Measurements from ENCODE around the gene DNAJB6. TPM values are rescaled to one million over a fixed set of nuclear protein-coding genes. Genes with fewer than 3 reads are reported as not detected.

The DNAJB6 gene
- total RNA-seq, 1 donor from 2014 or later: 128 TPM

DNA sequence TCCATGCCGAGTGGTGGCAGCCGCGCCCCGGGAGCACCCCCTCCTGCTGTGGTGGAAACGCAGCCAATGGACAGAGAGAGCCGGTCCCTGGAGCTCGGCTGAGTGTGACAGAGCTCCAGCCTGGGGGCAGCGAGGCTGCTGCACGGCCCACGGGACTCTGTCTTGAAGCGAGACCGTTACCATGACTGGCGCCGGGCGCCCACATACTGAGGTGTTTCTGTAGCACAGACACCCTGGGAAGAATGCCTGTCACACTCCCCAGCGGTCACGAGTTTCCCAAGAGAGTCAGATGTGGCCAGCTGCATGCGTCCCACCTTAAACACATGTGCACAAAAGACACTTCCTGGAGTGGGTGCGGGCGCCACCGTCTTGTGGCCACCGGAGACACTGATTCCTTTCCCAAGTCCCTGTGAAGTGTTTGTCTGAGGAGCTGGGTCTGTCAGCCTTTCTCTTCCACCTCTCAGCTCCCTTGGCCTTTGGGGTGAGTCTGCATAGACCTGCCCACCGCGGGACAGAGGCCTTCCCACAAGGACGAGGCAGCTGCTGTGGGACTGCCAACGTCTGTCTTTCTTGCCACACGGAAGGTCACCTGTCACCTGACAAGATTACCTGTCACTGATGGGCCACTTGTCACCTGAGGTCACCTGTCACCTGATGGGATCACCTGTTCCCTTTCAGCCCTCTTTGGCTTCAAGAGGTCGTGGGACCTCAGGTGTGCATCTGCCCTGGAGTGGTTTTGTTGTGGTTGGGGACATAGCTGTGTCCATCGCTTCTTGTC, 94.6 kb downstream of the DNAJB6 start:
- Mint-ChIP-seq H3K36me3 (ENCODE audit: low read depth) (no peaks in the 10 kb centered on the region), H3K4me1 (peaks cover 17% of the 10 kb centered on the region), H3K9me3 (no peaks in the 10 kb centered on the region), H3K27ac (no peak overlapping the region), H3K4me3 (no peak overlapping the region), H3K27me3 (peaks cover 3% of the 10 kb centered on the region)
- intact Hi-C loops (cut with micrococcal nuclease): loop anchor here (5.0 to 10.0 kb wide), 3 partner anchors 106 to 253 kb away; no protein-coding TSS in a partner anchor
- no peak for DNase-seq

DNA sequence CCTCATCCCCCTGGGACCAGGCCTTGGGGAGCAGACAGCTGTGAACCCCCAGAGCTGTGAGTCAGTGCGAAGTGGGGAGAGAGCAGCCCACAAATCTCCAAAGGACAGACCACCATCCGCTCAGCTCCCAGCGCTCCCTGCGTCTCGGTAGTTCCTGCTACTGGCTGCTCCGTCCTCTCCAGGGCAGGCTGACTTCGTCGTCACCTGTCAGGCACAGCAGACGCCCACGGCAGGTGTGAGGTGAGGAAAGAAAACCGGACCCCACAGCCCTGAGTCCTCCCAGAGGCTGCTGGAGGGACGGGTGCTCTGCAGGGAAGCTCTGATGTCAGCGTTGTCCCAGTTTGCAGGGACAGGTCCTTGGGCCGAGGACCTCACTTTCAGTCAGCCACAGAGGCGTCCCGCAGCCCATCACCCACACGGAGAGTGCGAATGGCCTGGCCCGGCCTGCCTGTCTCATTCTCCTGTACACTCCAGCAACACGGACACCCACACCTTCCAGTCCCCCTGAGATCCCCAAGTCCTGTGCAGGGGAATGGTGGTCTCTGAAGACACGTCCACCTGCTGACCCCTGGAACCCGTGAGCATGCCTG, 95.2 kb downstream of the DNAJB6 start:
- Mint-ChIP-seq H3K9me3 (no peaks in the 10 kb centered on the region), H3K4me3 (peak overlapping the region; percentile 75), H3K27ac (peak overlapping the region; percentile 29), H3K27me3 (peaks cover 3% of the 10 kb centered on the region), H3K4me1 (peaks cover 17% of the 10 kb centered on the region), H3K36me3 (ENCODE audit: low read depth) (no peaks in the 10 kb centered on the region)
- intact Hi-C loops (cut with micrococcal nuclease): loop anchor here (5.0 to 10.0 kb wide), 3 partner anchors 105 to 253 kb away; no protein-coding TSS in a partner anchor
- no peak for DNase-seq

DNA sequence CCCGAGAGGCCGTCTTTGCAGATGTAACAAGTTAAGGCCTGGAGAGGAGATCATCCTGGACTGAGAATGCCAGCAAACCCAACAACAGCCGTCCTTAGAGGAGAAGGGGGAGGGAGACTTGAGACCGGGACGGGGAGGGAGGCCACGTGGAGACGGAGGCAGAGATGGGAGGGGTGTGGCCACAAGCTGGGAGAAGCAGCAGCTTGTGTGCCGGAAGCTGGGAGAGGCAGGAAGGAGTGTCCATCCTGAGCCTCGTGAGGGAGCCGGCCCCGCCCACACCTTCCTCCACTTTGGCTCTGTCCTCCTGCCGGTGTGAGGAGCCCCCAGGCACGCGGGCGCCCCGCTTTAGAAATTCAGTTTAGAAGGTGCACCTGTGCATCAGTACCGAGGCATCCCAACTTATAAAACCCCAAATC, 95.7 kb downstream of the DNAJB6 start:
- Mint-ChIP-seq H3K27ac (peak overlapping the region; percentile 29), H3K4me3 (peak overlapping the region; percentile 75), H3K9me3 (no peaks in the 10 kb centered on the region), H3K36me3 (ENCODE audit: low read depth) (no peaks in the 10 kb centered on the region), H3K27me3 (peaks cover 3% of the 10 kb centered on the region), H3K4me1 (peaks cover 17% of the 10 kb centered on the region)
- intact Hi-C loops (cut with micrococcal nuclease): loop anchor here (5.0 to 10.0 kb wide), 3 partner anchors 105 to 252 kb away; no protein-coding TSS in a partner anchor
- peak; percentile 72 for DNase-seq

DNA sequence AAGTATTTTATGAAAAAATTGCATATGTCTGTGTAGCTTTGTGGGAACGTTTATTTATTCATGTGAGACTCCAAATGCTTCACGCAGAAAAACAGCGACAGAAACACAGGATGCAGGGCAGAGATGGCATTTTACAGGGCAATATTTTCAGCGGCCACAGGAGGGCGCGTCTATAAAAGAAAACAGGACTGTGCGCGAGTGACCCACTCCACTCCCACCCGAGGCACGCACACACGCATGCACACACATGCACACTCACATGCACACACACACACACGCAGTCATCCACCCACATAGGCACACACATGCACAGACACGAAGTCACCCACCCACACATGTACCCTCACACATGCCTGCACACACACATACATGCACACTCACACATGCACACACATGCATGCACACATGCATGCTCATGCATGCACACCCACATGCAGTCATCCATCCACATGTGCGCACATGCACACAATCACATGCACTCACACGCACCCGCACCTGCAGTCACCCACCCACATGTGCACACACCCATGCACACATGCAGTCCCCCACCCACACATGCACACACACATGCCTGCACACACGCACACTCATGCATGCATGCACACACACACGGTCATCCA, 96.3 kb downstream of the DNAJB6 start:
- Mint-ChIP-seq H3K36me3 (ENCODE audit: low read depth) (no peaks in the 10 kb centered on the region), H3K27ac (peak overlapping the region; percentile 12), H3K4me3 (peak overlapping the region; percentile 75), H3K4me1 (peaks cover 17% of the 10 kb centered on the region), H3K27me3 (peaks cover 3% of the 10 kb centered on the region), H3K9me3 (no peaks in the 10 kb centered on the region)
- DNase-seq: peak; percentile 89
- intact Hi-C loops (cut with micrococcal nuclease): loop anchor here (5.0 to 10.0 kb wide), 3 partner anchors 104 to 252 kb away; no protein-coding TSS in a partner anchor

DNA sequence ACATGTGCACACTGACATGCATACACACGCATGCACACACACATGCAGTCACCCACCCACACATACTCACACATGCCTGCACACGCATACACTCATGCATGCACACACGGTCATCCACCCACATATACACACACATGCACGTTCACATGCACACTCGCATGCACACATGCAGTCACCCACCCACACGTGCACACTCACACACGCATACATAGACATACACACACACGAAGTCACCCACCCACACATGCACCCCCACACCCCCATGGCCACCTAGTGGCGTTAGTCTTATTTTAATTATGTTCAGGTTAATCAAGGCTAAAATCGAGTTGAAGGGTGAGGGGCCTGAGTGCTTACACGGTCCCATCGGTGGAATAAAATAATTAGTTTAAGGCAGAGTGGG, 96.8 kb downstream of the DNAJB6 start:
- H3K36me3 Mint-ChIP-seq (ENCODE audit: low read depth): no peaks in the 10 kb centered on the region
- H3K27ac Mint-ChIP-seq: peak overlapping the region; percentile 2
- no peak for DNase-seq
- intact Hi-C loops (cut with micrococcal nuclease): loop anchor here (5.0 to 10.0 kb wide), 3 partner anchors 104 to 251 kb away; no protein-coding TSS in a partner anchor
- no peaks in the 10 kb centered on the region for H3K9me3 Mint-ChIP-seq
- H3K4me1 Mint-ChIP-seq: peaks cover 17% of the 10 kb centered on the region
- H3K27me3 Mint-ChIP-seq: peaks cover 3% of the 10 kb centered on the region
- H3K4me3 Mint-ChIP-seq: peak overlapping the region; percentile 75

DNA sequence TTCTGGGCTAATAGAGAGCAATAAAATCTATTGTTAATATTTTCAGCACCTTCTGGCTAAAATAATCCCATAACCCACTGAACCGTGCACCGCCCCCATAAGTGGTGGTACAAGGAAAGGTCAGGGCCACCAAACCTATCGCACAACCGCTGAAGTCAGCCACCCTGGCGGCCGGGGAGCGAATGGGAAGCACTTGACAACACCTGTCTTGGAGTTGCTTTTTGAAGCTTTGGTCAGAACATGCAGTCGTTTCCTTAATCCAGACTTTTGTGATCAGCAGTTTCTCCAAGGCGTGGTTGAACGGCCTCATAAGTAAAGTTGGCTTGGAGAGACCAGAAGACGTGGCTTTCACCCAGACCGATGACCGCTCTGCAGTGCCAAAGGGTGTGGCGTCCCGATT, 97.4 kb downstream of the DNAJB6 start:
- Mint-ChIP-seq H3K27me3 (peaks cover 3% of the 10 kb centered on the region), H3K27ac (no peak overlapping the region), H3K4me3 (no peak overlapping the region), H3K9me3 (no peaks in the 10 kb centered on the region), H3K36me3 (ENCODE audit: low read depth) (no peaks in the 10 kb centered on the region), H3K4me1 (peaks cover 17% of the 10 kb centered on the region)
- DNase-seq: no peak
- intact Hi-C loops (cut with micrococcal nuclease): loop anchor here (5.0 to 10.0 kb wide), 3 partner anchors 103 to 251 kb away; no protein-coding TSS in a partner anchor

DNA sequence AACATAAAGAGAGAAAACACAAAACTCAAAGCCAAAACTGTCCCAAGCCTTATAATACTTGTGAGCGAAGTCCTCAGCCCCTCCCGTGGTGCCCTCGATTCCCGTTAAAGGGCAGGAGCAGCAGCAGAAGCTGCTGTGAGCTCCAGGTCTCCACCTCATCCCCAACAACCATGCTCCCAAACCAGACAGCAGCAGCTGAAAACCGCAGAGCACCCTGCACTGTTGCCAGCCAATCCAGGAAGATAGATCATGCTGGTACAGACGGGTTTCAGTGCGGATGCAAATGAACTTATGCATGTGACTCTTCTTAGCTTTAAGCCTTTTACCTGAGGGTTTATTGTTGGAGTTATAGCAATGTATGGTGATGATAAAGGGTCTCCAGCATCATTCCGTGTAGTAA, 97.9 kb downstream of the DNAJB6 start:
- Mint-ChIP-seq H3K27me3 (peaks cover 3% of the 10 kb centered on the region), H3K4me3 (no peak overlapping the region), H3K4me1 (peaks cover 17% of the 10 kb centered on the region), H3K9me3 (no peaks in the 10 kb centered on the region), H3K27ac (no peak overlapping the region), H3K36me3 (ENCODE audit: low read depth) (no peaks in the 10 kb centered on the region)
- no peak for DNase-seq
- intact Hi-C loops (cut with micrococcal nuclease): loop anchor here (5.0 to 10.0 kb wide), 3 partner anchors 103 to 250 kb away; no protein-coding TSS in a partner anchor

DNA sequence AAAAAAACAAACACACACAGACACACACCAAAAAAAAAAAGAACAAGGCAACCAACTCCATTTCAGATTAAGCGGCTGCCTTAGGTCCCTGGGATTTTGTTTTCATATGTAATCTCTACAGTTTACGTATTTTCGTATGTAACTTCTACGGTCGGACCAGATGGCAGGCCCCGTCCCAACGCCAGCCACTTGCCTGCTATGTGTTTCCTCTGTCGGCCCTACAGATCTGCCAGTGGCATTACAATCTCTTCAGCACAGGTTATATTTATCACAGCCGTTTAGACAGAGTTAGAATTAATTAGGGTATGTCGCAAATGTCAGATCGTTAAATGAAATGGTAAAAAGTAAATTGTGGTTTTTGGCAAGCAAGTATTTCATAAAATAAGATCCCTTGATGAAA, 99.3 kb downstream of the DNAJB6 start:
- no peaks in the 10 kb centered on the region for H3K36me3 Mint-ChIP-seq (ENCODE audit: low read depth)
- H3K27me3 Mint-ChIP-seq: peaks cover 3% of the 10 kb centered on the region
- H3K4me1 Mint-ChIP-seq: peaks cover 17% of the 10 kb centered on the region
- DNase-seq: no peak
- no peak overlapping the region for H3K27ac Mint-ChIP-seq
- H3K9me3 Mint-ChIP-seq: no peaks in the 10 kb centered on the region
- intact Hi-C loops (cut with micrococcal nuclease): loop anchor here (10.0 kb wide), 2 partner anchors 179 to 249 kb away; no protein-coding TSS in a partner anchor
- no peak overlapping the region for H3K4me3 Mint-ChIP-seq

DNA sequence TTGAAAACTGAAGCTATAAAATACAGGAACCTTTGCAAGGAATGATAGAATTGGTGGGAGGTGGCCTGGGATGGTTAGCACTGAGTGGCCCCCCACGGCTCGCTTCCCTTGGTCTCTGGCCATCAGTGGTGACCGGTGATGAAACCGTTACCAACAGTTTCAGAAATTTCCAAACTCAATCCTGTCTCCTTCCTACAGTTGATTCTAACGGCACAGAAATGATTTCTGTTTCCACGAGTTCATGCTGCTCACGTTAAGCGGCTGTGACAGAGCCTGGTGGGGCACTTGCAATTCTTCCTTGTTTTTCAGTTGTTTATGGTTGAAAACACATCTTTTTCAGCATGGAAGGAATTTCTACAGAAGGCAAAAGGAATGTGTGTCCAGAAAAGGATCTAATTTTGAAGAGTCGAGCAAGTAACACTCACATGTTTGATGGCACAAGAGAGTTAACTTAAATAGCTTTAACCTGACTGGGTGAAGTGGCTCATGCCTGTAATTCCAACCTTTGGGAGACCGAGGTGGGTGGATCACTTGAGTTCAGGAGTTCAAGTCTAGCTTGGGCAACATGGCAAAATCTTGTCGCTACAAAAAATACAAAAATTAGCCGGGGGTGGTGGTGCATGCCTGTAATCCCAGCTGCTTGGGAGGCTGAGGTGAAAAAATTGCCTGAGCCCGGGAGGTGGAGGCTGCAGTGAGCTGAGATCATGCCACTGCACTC, 100.1 kb downstream of the DNAJB6 start:
- Mint-ChIP-seq H3K9me3 (no peaks in the 10 kb centered on the region), H3K27ac (no peak overlapping the region), H3K27me3 (peaks cover 3% of the 10 kb centered on the region), H3K4me1 (peaks cover 17% of the 10 kb centered on the region), H3K4me3 (no peak overlapping the region), H3K36me3 (ENCODE audit: low read depth) (no peaks in the 10 kb centered on the region)
- DNase-seq: no peak
- intact Hi-C loops (cut with micrococcal nuclease): loop anchor here (10.0 kb wide), 2 partner anchors 178 to 248 kb away; no protein-coding TSS in a partner anchor

DNA sequence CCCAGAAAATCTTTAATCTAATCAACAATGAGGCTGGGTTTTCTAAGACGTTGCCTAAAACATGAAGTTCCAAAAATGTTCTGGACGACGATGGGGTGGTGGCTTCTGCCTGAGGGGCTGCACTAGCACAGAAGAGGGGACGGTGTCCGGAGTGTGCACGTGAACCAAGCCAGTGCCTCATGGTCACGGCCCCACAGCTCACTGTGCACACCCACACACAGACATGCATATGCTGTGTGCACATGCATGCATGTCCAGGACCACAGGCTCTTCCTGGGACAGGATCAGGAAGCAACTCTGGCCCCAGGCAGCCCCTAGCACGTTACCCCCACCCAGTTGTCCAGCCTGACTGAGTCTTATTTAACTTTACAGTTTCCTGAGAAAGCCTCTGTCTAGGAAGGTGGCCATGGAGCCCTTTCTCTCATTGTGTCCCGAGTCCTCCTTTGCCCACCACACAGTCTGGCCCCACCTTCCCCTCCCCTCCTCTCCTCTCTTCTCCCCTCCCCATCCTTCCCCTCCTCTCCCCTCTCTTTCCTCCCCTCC, 100.8 kb downstream of the DNAJB6 start:
- DNase-seq: no peak
- peaks cover 3% of the 10 kb centered on the region for H3K27me3 Mint-ChIP-seq
- H3K27ac Mint-ChIP-seq: no peak overlapping the region
- H3K4me3 Mint-ChIP-seq: no peak overlapping the region
- no peaks in the 10 kb centered on the region for H3K36me3 Mint-ChIP-seq (ENCODE audit: low read depth)
- intact Hi-C loops (cut with micrococcal nuclease): loop anchor here (10.0 kb wide), 2 partner anchors 177 to 247 kb away; no protein-coding TSS in a partner anchor
- H3K4me1 Mint-ChIP-seq: peaks cover 13% of the 10 kb centered on the region
- no peaks in the 10 kb centered on the region for H3K9me3 Mint-ChIP-seq

DNA sequence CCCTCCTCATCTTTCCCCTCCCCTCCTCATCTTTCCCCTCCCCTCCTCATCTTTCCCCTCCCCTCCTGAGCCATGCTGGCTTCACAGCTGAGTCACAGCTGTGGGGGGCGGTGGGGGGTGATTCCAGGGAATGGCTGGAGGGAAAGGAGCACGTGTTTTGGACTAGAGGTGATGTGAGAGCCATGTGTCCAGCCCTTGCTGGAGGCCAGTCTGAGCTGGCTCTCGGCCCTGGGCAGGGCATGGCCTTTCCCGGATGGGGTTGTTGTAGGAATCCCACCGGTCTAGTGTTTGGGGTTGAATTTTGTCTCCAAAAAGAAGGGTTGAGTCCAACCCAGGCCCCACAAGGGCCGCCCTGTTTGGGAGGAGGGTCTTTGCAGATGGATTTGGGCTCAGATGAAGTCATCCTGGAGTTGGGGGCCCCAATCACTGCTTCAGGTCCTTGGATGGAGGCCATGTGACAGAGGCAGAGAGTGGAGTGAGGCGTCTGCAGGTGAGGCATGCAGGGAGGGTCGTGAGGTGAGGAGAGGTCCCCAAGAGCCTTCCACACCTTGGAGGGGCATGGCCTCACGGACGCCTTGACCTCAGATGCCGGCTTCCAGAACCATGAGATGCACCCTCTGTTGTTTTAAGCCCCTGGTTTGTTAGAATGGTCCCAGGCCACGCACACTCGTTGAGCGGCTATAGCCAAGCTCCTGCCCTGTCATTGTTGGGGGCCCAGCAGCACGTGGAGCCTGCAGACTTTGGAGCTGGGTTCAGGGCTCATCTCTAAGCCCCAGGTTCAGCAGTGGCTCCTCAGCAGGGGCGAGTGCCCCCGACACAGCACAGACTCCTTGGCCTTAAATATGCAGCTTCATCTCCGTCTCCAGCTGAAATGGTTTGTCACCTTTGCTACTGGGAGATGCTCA, 101.6 kb downstream of the DNAJB6 start:
- Mint-ChIP-seq H3K4me3 (no peak overlapping the region), H3K27ac (no peak overlapping the region), H3K27me3 (peaks cover 3% of the 10 kb centered on the region), H3K9me3 (no peaks in the 10 kb centered on the region), H3K36me3 (ENCODE audit: low read depth) (no peaks in the 10 kb centered on the region), H3K4me1 (peaks cover 6% of the 10 kb centered on the region)
- intact Hi-C loops (cut with micrococcal nuclease): loop anchor here (10.0 kb wide), 2 partner anchors 176 to 246 kb away; no protein-coding TSS in a partner anchor
- no peak for DNase-seq

DNA sequence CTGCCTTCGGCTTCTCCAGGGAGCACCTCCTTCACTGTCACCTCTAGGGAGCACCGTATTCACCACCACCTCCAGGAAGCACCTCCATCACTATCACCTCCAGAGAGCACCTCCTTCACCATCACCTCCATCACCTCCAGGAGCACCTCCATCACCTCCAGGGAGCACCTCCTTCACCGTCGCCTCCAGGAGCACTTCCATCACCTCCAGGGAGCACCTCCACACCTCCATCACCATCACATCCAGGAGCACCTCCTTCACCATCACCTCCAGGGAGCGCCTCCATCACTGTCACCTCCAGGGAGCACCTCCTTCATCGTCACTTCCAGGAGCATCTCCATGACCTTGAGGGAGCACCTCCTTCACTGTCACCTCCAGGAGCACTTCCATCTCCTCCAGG, 102.3 kb downstream of the DNAJB6 start:
- Mint-ChIP-seq H3K27me3 (peaks cover 3% of the 10 kb centered on the region), H3K4me3 (no peak overlapping the region), H3K27ac (peak overlapping the region; percentile 40), H3K4me1 (peaks cover 2% of the 10 kb centered on the region), H3K36me3 (ENCODE audit: low read depth) (no peaks in the 10 kb centered on the region), H3K9me3 (no peaks in the 10 kb centered on the region)
- DNase-seq: no peak
- intact Hi-C loops (cut with micrococcal nuclease): loop anchor here (10.0 kb wide), 2 partner anchors 176 to 246 kb away; no protein-coding TSS in a partner anchor

Data from activated CD4-positive, alpha-beta T cell treated with anti-CD3 and anti-CD28 coated beads, Interleukin-2, amount 10 ng/mL, durations not matched to agents 24 days and 14 days (primary cell).